H9 (cell line): ENCODE measurements around the gene ASPSCR1. TPM values are rescaled to one million over a fixed set of nuclear protein-coding genes. Genes with fewer than 3 reads are reported as not detected.
A peak's percentile ranks its signal among the peaks of the same experiment; 100 is the strongest.

Source experiments
- DNase-seq: peaks from one replicate; pipeline ENCODE4 v3.0.0-alpha.2; 2017
- H2AFZ ChIP-seq: one replicate; pipeline ENCODE4 v1.6.1; 2013; ENCODE audit warnings: mild to moderate bottlenecking, low read length, control low read depth, moderate library complexity
- H2AK5ac ChIP-seq: 2 replicates; pipeline ENCODE4 v1.6.1; 2013; ENCODE audit warnings: low read length, control low read depth, mixed read lengths; ENCODE audit not compliant: insufficient read length
- H2BK120ac ChIP-seq: one replicate; pipeline ENCODE4 v1.6.1; 2013; ENCODE audit warnings: low read depth, mild to moderate bottlenecking, low read length, control low read depth, inconsistent platforms; ENCODE audit not compliant: poor library complexity, severe bottlenecking
- H2BK12ac ChIP-seq: 2 replicates; pipeline ENCODE4 v1.6.1; 2013; ENCODE audit warnings: low read length, control low read depth, mixed read lengths, low read depth; ENCODE audit not compliant: insufficient read length
- H2BK15ac ChIP-seq: 2 replicates; pipeline ENCODE4 v1.6.1; 2013; ENCODE audit warnings: low read depth, low read length, control low read depth
- H2BK20ac ChIP-seq: one replicate; pipeline ENCODE4 v1.6.1; 2013; ENCODE audit warnings: low read depth, mild to moderate bottlenecking, low read length, control low read depth, inconsistent platforms; ENCODE audit not compliant: poor library complexity, severe bottlenecking
- H2BK5ac ChIP-seq: 2 replicates; pipeline ENCODE4 v1.6.1; 2013; ENCODE audit warnings: low read length, control low read depth, mixed read lengths; ENCODE audit not compliant: insufficient read length
- H3K14ac ChIP-seq: 2 replicates; pipeline ENCODE4 v1.6.1; 2013; ENCODE audit warnings: low read length, control low read depth; ENCODE audit not compliant: insufficient read depth
- H3K18ac ChIP-seq: 2 replicates; pipeline ENCODE4 v1.6.1; 2013; ENCODE audit warnings: low read depth, mild to moderate bottlenecking, mixed read lengths, low read length, control low read depth; ENCODE audit not compliant: insufficient read length
- H3K23ac ChIP-seq: 2 replicates; pipeline ENCODE4 v1.6.1; 2013; ENCODE audit warnings: low read length, control low read depth, mixed read lengths, low read depth; ENCODE audit not compliant: insufficient read length
- H3K23me2 ChIP-seq: 2 replicates; pipeline ENCODE4 v1.6.1; 2013; ENCODE audit warnings: low read depth, mild to moderate bottlenecking, mixed read lengths, low read length, control low read depth; ENCODE audit not compliant: insufficient read length, poor library complexity, severe bottlenecking
- H3K27ac ChIP-seq: 2 replicates; pipeline ENCODE4 v1.5.1; 2013; ENCODE audit warnings: low read length, control low read depth, mixed read lengths, low read depth; ENCODE audit not compliant: insufficient read length
- H3K27me3 ChIP-seq: 2 replicates; pipeline ENCODE4 v1.6.1; 2013; ENCODE audit warnings: low read length, control low read depth, inconsistent platforms; ENCODE audit not compliant: insufficient read depth
- H3K4ac ChIP-seq: 2 replicates; pipeline ENCODE4 v1.6.1; 2013; ENCODE audit warnings: low read depth, mild to moderate bottlenecking, control low read depth, inconsistent platforms, low read length, moderate library complexity
- H3K4me1 ChIP-seq: 2 replicates; pipeline ENCODE4 v1.6.1; 2013; ENCODE audit warnings: low read length, control low read depth, inconsistent platforms; ENCODE audit not compliant: insufficient read depth
- H3K4me2 ChIP-seq: 2 replicates; pipeline ENCODE4 v1.6.1; 2013; ENCODE audit warnings: low read length, control low read depth, mixed read lengths; ENCODE audit not compliant: insufficient read length, insufficient read depth
- H3K56ac ChIP-seq: 2 replicates; pipeline ENCODE4 v1.6.1; 2013; ENCODE audit warnings: low read depth, mild to moderate bottlenecking, mixed read lengths, low read length, control low read depth; ENCODE audit not compliant: insufficient read length
- H3K79me1 ChIP-seq: 2 replicates; pipeline ENCODE4 v1.6.1; 2013; ENCODE audit warnings: low read depth, mild to moderate bottlenecking, moderate library complexity, low read length, control low read depth, inconsistent platforms; ENCODE audit not compliant: insufficient read depth, poor library complexity, severe bottlenecking
- H3K79me2 ChIP-seq: 2 replicates; pipeline ENCODE4 v1.6.1; 2013; ENCODE audit warnings: low read length, control low read depth, inconsistent platforms; ENCODE audit not compliant: insufficient read depth
- H3K9ac ChIP-seq: 2 replicates; pipeline ENCODE4 v1.6.1; 2013; ENCODE audit warnings: low read length, control low read depth, mixed read lengths; ENCODE audit not compliant: insufficient read length; ENCODE audit errors: extremely low read depth
- H3K9me3 ChIP-seq: one replicate; pipeline ENCODE4 v1.6.1; 2013; ENCODE audit warnings: low read depth, low read length, inconsistent platforms; ENCODE audit not compliant: control insufficient read depth
- H3T11ph ChIP-seq: one replicate; pipeline ENCODE4 v1.6.1; 2013; ENCODE audit warnings: mild to moderate bottlenecking, low read length, control low read depth, inconsistent platforms
- H4K20me1 ChIP-seq: one replicate; pipeline ENCODE4 v1.6.1; 2013; ENCODE audit not compliant: control insufficient read depth, insufficient read length, insufficient read depth
- H4K5ac ChIP-seq: 2 replicates; pipeline ENCODE4 v1.6.1; 2013; ENCODE audit warnings: low read depth, mild to moderate bottlenecking, mixed read lengths, low read length, control low read depth; ENCODE audit not compliant: insufficient read length
- H4K8ac ChIP-seq: replicated peaks from 2 replicates; pipeline ENCODE4 v1.6.1; 2013; ENCODE audit warnings: low read length, control low read depth, mixed read lengths, low read depth; ENCODE audit not compliant: insufficient read length
- H4K91ac ChIP-seq: 2 replicates; pipeline ENCODE4 v1.6.1; 2013; ENCODE audit warnings: low read depth, mild to moderate bottlenecking, moderate library complexity, mixed read lengths, low read length, control low read depth; ENCODE audit not compliant: insufficient read length
- H3K27ac Mint-ChIP-seq, 3 experiments: 2 replicates in 2 of 3; 3 replicates in 1 of 3; pipeline ENCODE4 v1.8.0; 2020 to 2021; ENCODE audit warnings: mixed read lengths in 3 of 3, mild to moderate bottlenecking in 1 of 3, moderate library complexity in 1 of 3
- H3K27me3 Mint-ChIP-seq: 2 replicates; pipeline ENCODE4 v1.8.0; 2021; ENCODE audit warnings: low read depth, mild to moderate bottlenecking, moderate library complexity, mixed read lengths
- H3K36me3 Mint-ChIP-seq, 3 experiments: 2 replicates in 2 of 3; 3 replicates in 1 of 3; pipeline ENCODE4 v1.8.0; 2020 to 2021; ENCODE audit warnings: low read depth in 3 of 3, mixed read lengths in 3 of 3; ENCODE audit not compliant: insufficient read depth in 1 of 3
- H3K4me1 Mint-ChIP-seq, 2 experiments: 2 replicates each; pipeline ENCODE4 v1.8.0; 2020; ENCODE audit warnings: mixed read lengths in 2 of 2
- H3K4me3 Mint-ChIP-seq, 2 experiments: 2 replicates in 1 of 2; 3 replicates in 1 of 2; pipeline ENCODE4 v1.8.0; 2020 to 2021; ENCODE audit warnings: mild to moderate bottlenecking in 2 of 2, mixed read lengths in 2 of 2, moderate library complexity in 1 of 2
- H3K9me3 Mint-ChIP-seq, 2 experiments: 2 replicates in 1 of 2; 3 replicates in 1 of 2; pipeline ENCODE4 v1.8.0; 2020; ENCODE audit warnings: mild to moderate bottlenecking in 2 of 2, mixed read lengths in 2 of 2, moderate library complexity in 1 of 2
- WGBS: extraction: QIAGEN DNeasy Blood & Tissue Kit; methylation state at CpG from one replicate; pipeline ENCODE4 v1.1.7; 2013; ENCODE audit warnings: missing lambda C conversion rate, low lambda C conversion rate, mixed read lengths; ENCODE audit not compliant: insufficient read length; ENCODE audit errors: extremely low coverage; 5-methylcytosine and 5-hydroxymethylcytosine counted together
- total RNA-seq: library from RNA; stranded (reverse); gene quantifications from 2 replicates; pipeline ENCODE4 v1.2.1, GENCODE V29; 2021
- TF ChIP-seq, protein P1 (sequence below): fragments of 200-600 bp; sonication (generic); conservative IDR thresholded peaks from 3 replicates; pipeline ENCODE4 v1.8.0; 2021; ENCODE audit warnings: antibody characterized with exemption, mild to moderate bottlenecking

ASPSCR1 gene
- total RNA-seq, 1 experiment from 2014 or later, result 50.9 TPM

DNA sequence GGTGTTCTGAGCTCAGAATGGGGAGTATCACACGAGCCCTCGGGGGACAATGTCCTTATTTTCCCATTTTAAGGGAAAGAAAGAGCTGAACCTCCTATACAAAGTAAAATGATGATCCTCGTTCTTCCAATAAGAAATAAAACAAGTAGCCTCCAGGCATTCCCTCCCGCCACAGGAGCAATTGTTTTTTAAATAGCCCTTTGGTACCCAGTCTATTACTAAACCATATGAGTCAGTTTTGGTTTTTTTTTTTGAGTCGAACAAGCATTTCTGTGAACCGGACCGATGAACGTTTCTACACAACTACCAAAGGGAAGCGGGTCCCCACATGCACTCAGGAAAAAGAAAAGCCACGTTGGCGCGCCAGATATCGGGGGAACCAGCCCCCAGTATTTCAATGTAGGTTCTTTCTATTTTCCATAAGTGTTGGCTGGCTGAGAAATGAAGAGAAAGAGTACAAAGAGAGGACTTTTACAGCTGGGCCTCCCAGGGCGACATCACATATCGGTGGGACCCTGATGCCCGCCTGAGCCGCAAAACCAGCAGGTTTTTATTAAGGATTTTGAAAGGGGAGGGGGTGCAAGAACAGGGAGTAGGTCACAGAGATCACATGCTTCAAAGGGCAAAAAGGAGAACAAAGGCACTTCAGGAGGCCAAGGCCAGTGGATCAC, 63.9 kb downstream of the ASPSCR1 start:
- H3K36me3 Mint-ChIP-seq, result peaks cover 0 to 2% (median 0%) of the 10 kb centered on the region in 3 experiments; a peak in 3 of 7 replicates
- Histone ChIP-seq H4K20me1 (no peaks in the 10 kb centered on the region), H3K79me1 (no peaks in the 10 kb centered on the region), H3K18ac (no peak overlapping the region), H3K27me3 (no peaks in the 10 kb centered on the region), H2BK15ac (no peak overlapping the region), H3K79me2 (no peaks in the 10 kb centered on the region), H3K56ac (no peak overlapping the region), H2BK12ac (no peak overlapping the region), H3K23ac (no peak overlapping the region), H2AFZ (no peak overlapping the region), H2BK120ac (no peak overlapping the region), H2BK20ac (no peak overlapping the region), H3K9ac (no peak overlapping the region), H3K4me1 (no peaks in the 10 kb centered on the region; the same call in 1 of the 2 replicates), H3T11ph (no peak overlapping the region), H3K14ac (no peak overlapping the region), H3K9me3 (no peaks in the 10 kb centered on the region), H4K91ac (no peak overlapping the region), H4K8ac (no peak overlapping the region), H3K27ac (no peak overlapping the region), H3K23me2 (no peaks in the 10 kb centered on the region), H4K5ac (no peak overlapping the region), H3K4ac (no peak overlapping the region), H2BK5ac (no peak overlapping the region), H2AK5ac (no peak overlapping the region), H3K4me2 (no peak overlapping the region)
- H3K9me3 Mint-ChIP-seq, result no peaks in the 10 kb centered on the region; a peak in 2 of 5 replicates
- DNase-seq, result no peak
- WGBS, result no CpG with 5 or more reads among the region's 17 CpGs
- TF ChIP-seq, protein P1, sequence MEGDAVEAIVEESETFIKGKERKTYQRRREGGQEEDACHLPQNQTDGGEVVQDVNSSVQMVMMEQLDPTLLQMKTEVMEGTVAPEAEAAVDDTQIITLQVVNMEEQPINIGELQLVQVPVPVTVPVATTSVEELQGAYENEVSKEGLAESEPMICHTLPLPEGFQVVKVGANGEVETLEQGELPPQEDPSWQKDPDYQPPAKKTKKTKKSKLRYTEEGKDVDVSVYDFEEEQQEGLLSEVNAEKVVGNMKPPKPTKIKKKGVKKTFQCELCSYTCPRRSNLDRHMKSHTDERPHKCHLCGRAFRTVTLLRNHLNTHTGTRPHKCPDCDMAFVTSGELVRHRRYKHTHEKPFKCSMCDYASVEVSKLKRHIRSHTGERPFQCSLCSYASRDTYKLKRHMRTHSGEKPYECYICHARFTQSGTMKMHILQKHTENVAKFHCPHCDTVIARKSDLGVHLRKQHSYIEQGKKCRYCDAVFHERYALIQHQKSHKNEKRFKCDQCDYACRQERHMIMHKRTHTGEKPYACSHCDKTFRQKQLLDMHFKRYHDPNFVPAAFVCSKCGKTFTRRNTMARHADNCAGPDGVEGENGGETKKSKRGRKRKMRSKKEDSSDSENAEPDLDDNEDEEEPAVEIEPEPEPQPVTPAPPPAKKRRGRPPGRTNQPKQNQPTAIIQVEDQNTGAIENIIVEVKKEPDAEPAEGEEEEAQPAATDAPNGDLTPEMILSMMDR, result no peak
- H3K27me3 Mint-ChIP-seq, result peaks cover 12% of the 10 kb centered on the region
- peaks cover 25 to 29% of the 10 kb centered on the region in 2 experiments for H3K4me1 Mint-ChIP-seq
- peak overlapping the region in 1 of 3 experiments; percentile 55; a peak in 1 of 7 replicates for H3K27ac Mint-ChIP-seq
- H3K4me3 Mint-ChIP-seq, result no peak overlapping the region; a peak in 1 of 5 replicates
